Neural cell (in vitro differentiated cells): ENCODE measurements around the gene CLSTN2. TPM values are rescaled to one million over a fixed set of nuclear protein-coding genes. Genes with fewer than 3 reads are reported as not detected.

Source experiments
- H2AFZ ChIP-seq: fragments of 200-600, 300-800 bp; sonication (generic), shearing (Covaris generic); 2 replicates; pipeline ENCODE4 v1.6.0; 2014; ENCODE audit warnings: low read depth, mild to moderate bottlenecking, antibody characterized with exemption, low read length, moderate library complexity
- H3F3A ChIP-seq: fragments of 200-600 bp; shearing (Covaris generic); 2 replicates; pipeline ENCODE4 v1.6.1; 2016; ENCODE audit warnings: mild to moderate bottlenecking, moderate library complexity, mixed read lengths, antibody characterized with exemption, low read length; ENCODE audit not compliant: insufficient read depth, poor library complexity, severe bottlenecking
- H3K27ac ChIP-seq: fragments of 200-600, 300-800 bp; sonication (generic), shearing (Covaris generic); 2 replicates; pipeline ENCODE4 v1.5.1; 2014; ENCODE audit warnings: mild to moderate bottlenecking, low read length, moderate library complexity
- H3K27me3 ChIP-seq: fragments of 300-800, 200-600 bp; sonication (generic), shearing (Covaris generic); 2 replicates; pipeline ENCODE4 v1.6.0; 2014; ENCODE audit warnings: mild to moderate bottlenecking, low read depth, low read length, moderate library complexity; ENCODE audit not compliant: insufficient read depth
- H3K36me3 ChIP-seq: fragments of 300-800, 200-600 bp; sonication (generic), shearing (Covaris generic); 2 replicates; pipeline ENCODE4 v1.5.1; 2014; ENCODE audit warnings: mild to moderate bottlenecking, antibody characterized with exemption, low read length, moderate library complexity; ENCODE audit not compliant: insufficient read depth
- H3K4me2 ChIP-seq: fragments of 300-800, 200-600 bp; sonication (generic), shearing (Covaris generic); 2 replicates; pipeline ENCODE4 v1.6.0; 2014; ENCODE audit warnings: mild to moderate bottlenecking, low read length
- H3K4me3 ChIP-seq: fragments of 300-800, 200-600 bp; sonication (generic), shearing (Covaris generic); 2 replicates; pipeline ENCODE4 v1.5.1; 2014; ENCODE audit warnings: mild to moderate bottlenecking, low read length, moderate library complexity
- H3K79me2 ChIP-seq: fragments of 200-600 bp; shearing (Covaris generic); replicated peaks from 2 replicates; pipeline ENCODE4 v1.6.0; 2014; ENCODE audit warnings: mild to moderate bottlenecking, low read length, moderate library complexity; ENCODE audit not compliant: insufficient read depth
- H3K9ac ChIP-seq: fragments of 300-800, 200-600 bp; sonication (generic), shearing (Covaris generic); 2 replicates; pipeline ENCODE4 v1.6.1; 2016; ENCODE audit warnings: mild to moderate bottlenecking, low read length, mixed read lengths
- H3K9me2 ChIP-seq: fragments of 200-600 bp; shearing (Covaris generic); 2 replicates; pipeline ENCODE4 v1.6.1; 2016; ENCODE audit warnings: mild to moderate bottlenecking, low read length, mixed read lengths; ENCODE audit not compliant: insufficient read depth
- H3K9me3 ChIP-seq: fragments of 200-600, 300-800 bp; sonication (generic), shearing (Covaris generic); 2 replicates; pipeline ENCODE4 v1.6.1; 2016; ENCODE audit warnings: mild to moderate bottlenecking, mixed run types, low read length, moderate library complexity, mixed read lengths
- H4K20me1 ChIP-seq: fragments of 200-600 bp; shearing (Covaris generic); 2 replicates; pipeline ENCODE4 v1.6.1; 2016; ENCODE audit warnings: mild to moderate bottlenecking, mixed run types; ENCODE audit not compliant: insufficient read depth
- CTCF ChIP-seq: fragments of 450-650 bp; IDR thresholded peaks from 2 replicates; pipeline ENCODE4 v1.5.1; 2014; ENCODE audit warnings: antibody characterized with exemption, mild to moderate bottlenecking, moderate library complexity; ENCODE audit not compliant: poor library complexity, severe bottlenecking
- EP300 ChIP-seq: fragments of 450-650 bp; conservative IDR thresholded peaks from 2 replicates; pipeline ENCODE4 v1.6.1; 2014; ENCODE audit warnings: antibody characterized with exemption, mild to moderate bottlenecking, moderate library complexity; ENCODE audit not compliant: poor library complexity, severe bottlenecking
- EZH2 ChIP-seq: fragments of 200-600, 300-800 bp; shearing (Covaris generic), sonication (generic); IDR thresholded peaks from 2 replicates; pipeline ENCODE4 v1.6.1; 2014; ENCODE audit warnings: antibody characterized with exemption, low read length, borderline replicate concordance, mild to moderate bottlenecking; ENCODE audit not compliant: insufficient read depth, poor library complexity, severe bottlenecking
- MXI1 ChIP-seq: fragments of 450-650 bp; conservative IDR thresholded peaks from 2 replicates; pipeline ENCODE4 v1.6.1; 2014; ENCODE audit warnings: antibody characterized with exemption, mild to moderate bottlenecking; ENCODE audit not compliant: poor library complexity, severe bottlenecking
- POLR2AphosphoS5 ChIP-seq: IDR thresholded peaks from 2 replicates; pipeline ENCODE4 v1.6.1; 2012
- RAD21 ChIP-seq: fragments of 450-650 bp; conservative IDR thresholded peaks from 2 replicates; pipeline ENCODE4 v1.6.1; 2014; ENCODE audit warnings: antibody characterized with exemption, mild to moderate bottlenecking, moderate library complexity
- REST ChIP-seq: IDR thresholded peaks from 2 replicates; pipeline ENCODE4 v1.6.1; 2012; ENCODE audit warnings: borderline replicate concordance
- SMC3 ChIP-seq: fragments of 450-650 bp; conservative IDR thresholded peaks from 2 replicates; pipeline ENCODE4 v1.6.1; 2014; ENCODE audit warnings: antibody characterized with exemption, mild to moderate bottlenecking, moderate library complexity; ENCODE audit not compliant: poor library complexity
- TAF1 ChIP-seq: IDR thresholded peaks from 2 replicates; pipeline ENCODE4 v1.6.1; 2012; ENCODE audit warnings: low read depth
- polyA plus RNA-seq: library from polyadenylated mRNA; depleted of rRNA; stranded (reverse); fragments of >200 nt; gene quantifications from 2 replicates; pipeline ENCODE4 v1.2.3, GENCODE V29; 2014

The CLSTN2 gene
- polyA plus RNA-seq, 1 donor from 2014 or later, result 10.7 TPM

GRCh38 chr3:140467104-140467577, 532.2 kb downstream of the CLSTN2 start:
- TF ChIP-seq EP300 (no peak), RAD21 (no peak), CTCF (no peak), TAF1 (no peak), EZH2 (no peak), SMC3 (no peak), POLR2AphosphoS5 (no peak), REST (no peak), MXI1 (no peak)
- no peaks in the 10 kb centered on the region for H3K9me2 ChIP-seq

GRCh38 chr3:140467796-140468315, 532.9 kb downstream of the CLSTN2 start:
- no peak overlapping the region for H3K27ac ChIP-seq

More at GRCh38 chr3:140467104-140467577, 532.2 kb downstream of the CLSTN2 start:
- no peaks in the 10 kb centered on the region for H3K79me2 ChIP-seq
- H3K36me3 ChIP-seq, result no peaks in the 10 kb centered on the region
- H2AFZ ChIP-seq, result no peak overlapping the region
- H4K20me1 ChIP-seq, result no peaks in the 10 kb centered on the region
- H3K4me3 ChIP-seq, result no peak overlapping the region
- H3K9me3 ChIP-seq, result no peaks in the 10 kb centered on the region
- no peaks in the 10 kb centered on the region for H3K27me3 ChIP-seq
- no peak overlapping the region for H3K4me2 ChIP-seq
- no peak overlapping the region for H3K9ac ChIP-seq
- no peak overlapping the region for H3K27ac ChIP-seq
- H3F3A ChIP-seq, result no peaks in the 10 kb centered on the region

More at GRCh38 chr3:140467796-140468315, 532.9 kb downstream of the CLSTN2 start:
- TF ChIP-seq EP300 (no peak), EZH2 (no peak), RAD21 (no peak), REST (no peak), TAF1 (no peak), MXI1 (no peak), CTCF (no peak), POLR2AphosphoS5 (no peak), SMC3 (no peak)
- no peak overlapping the region for H2AFZ ChIP-seq
- H4K20me1 ChIP-seq, result no peaks in the 10 kb centered on the region
- H3K9me3 ChIP-seq, result no peaks in the 10 kb centered on the region
- no peaks in the 10 kb centered on the region for H3K27me3 ChIP-seq
- H3K9me2 ChIP-seq, result no peaks in the 10 kb centered on the region
- no peak overlapping the region for H3K4me2 ChIP-seq
- no peak overlapping the region for H3K9ac ChIP-seq
- H3K4me3 ChIP-seq, result no peak overlapping the region
- no peaks in the 10 kb centered on the region for H3K36me3 ChIP-seq
- H3K79me2 ChIP-seq, result no peaks in the 10 kb centered on the region
- no peaks in the 10 kb centered on the region for H3F3A ChIP-seq
